Kidney tubule cell (primary cell): ENCODE results near the gene TAS2R50.
A peak's percentile ranks its signal among the peaks of the same experiment; 100 is the strongest.
"Not testable (repeated sequence)": the region's sequence is repeated elsewhere in the genome, so short reads cannot be mapped to it uniquely, and the experiment has no call there.

ENCODE experiments used
- DNase-seq: peaks from one replicate; pipeline ENCODE4 v3.0.0-alpha.2; 2018; ENCODE audit warnings: low spot score

TAS2R50 gene

GRCh38 chr12:10986812-10987211 lies at the start of gene TAS2R50:
Gene TAS2R50 (minus strand): TSS chr12:10986912. CDS start chr12:10986860, 52 bp downstream.
- DNase-seq, result no peak

- not testable (repeated sequence) for DNase-seq
These were observed 47.2 kb upstream of the TAS2R50 start for GRCh38 chr12:11033959-11034358.

- no peak for DNase-seq
These were observed 44.6 kb upstream of the TAS2R50 start, which contains the start of gene TAS2R31 for GRCh38 chr12:11031307-11031706. Gene TAS2R31 (minus strand): TSS chr12:11031407. CDS start chr12:11031335, 72 bp downstream.

GRCh38 chr12:11026118-11026517 lies 39.4 kb upstream of the TAS2R50 start:
- no peak for DNase-seq

- no peak for DNase-seq
These were observed 36.7 kb upstream of the TAS2R50 start for GRCh38 chr12:11023387-11023786.

- DNase-seq, result no peak
These were observed 35.8 kb upstream of the TAS2R50 start, which contains the start of gene TAS2R19 for GRCh38 chr12:11022520-11022919. Gene TAS2R19 (minus strand): TSS chr12:11022620. CDS start chr12:11022571, 49 bp downstream.

GRCh38 chr12:11016937-11017336 lies 30.2 kb upstream of the TAS2R50 start:
- no peak for DNase-seq

- DNase-seq, result no peak
These were observed 29.2 kb upstream of the TAS2R50 start for GRCh38 chr12:11015775-11016430.

- DNase-seq, result peak; percentile 55
These were observed 27.5 kb upstream of the TAS2R50 start for GRCh38 chr12:11014234-11014633.

- DNase-seq, result no peak
These were observed 20.9 kb upstream of the TAS2R50 start for GRCh38 chr12:11007608-11008007.

GRCh38 chr12:10998204-10998603 lies 11.5 kb upstream of the TAS2R50 start, which contains the start of gene TAS2R20:
Gene TAS2R20 (minus strand): TSS chr12:10998304. CDS start chr12:10997875, 429 bp downstream.
- no peak for DNase-seq

- DNase-seq, result no peak
These were observed 7.6 kb upstream of the TAS2R50 start for GRCh38 chr12:10994307-10994706.

- no peak for DNase-seq
These were observed 2.4 kb upstream of the TAS2R50 start for GRCh38 chr12:10989107-10989506.

- DNase-seq, result no peak
These were observed 4.5 kb downstream of the TAS2R50 start for GRCh38 chr12:10982244-10982643.

- DNase-seq, result no peak
These were observed 11.7 kb downstream of the TAS2R50 start for GRCh38 chr12:10974965-10975364.

GRCh38 chr12:10968765-10969456 lies 17.8 kb downstream of the TAS2R50 start:
- DNase-seq, result peak; percentile 9

GRCh38 chr12:10967409-10967808 lies 19.3 kb downstream of the TAS2R50 start:
- DNase-seq, result no peak

GRCh38 chr12:10966314-10966713 lies 20.4 kb downstream of the TAS2R50 start:
- no peak for DNase-seq

- no peak for DNase-seq
These were observed 21.2 kb downstream of the TAS2R50 start for GRCh38 chr12:10965476-10965875.

GRCh38 chr12:10960211-10960610 lies 26.5 kb downstream of the TAS2R50 start:
- no peak for DNase-seq

- DNase-seq, result no peak
These were observed 26.9 kb downstream of the TAS2R50 start for GRCh38 chr12:10959804-10960203.

- DNase-seq, result no peak
These were observed 29.0 kb downstream of the TAS2R50 start for GRCh38 chr12:10957741-10958140.

GRCh38 chr12:10956085-10956484 lies 30.6 kb downstream of the TAS2R50 start:
- DNase-seq, result no peak
